ENCODE data around the gene NOB1. TPM values are rescaled to one million over a fixed set of nuclear protein-coding genes. Genes with fewer than 3 reads are reported as not detected.

NOB1 gene
- total RNA-seq (10 to 100 TPM in 4 of 5 donors, 1 to 10 TPM in 1; 4.9 to 76.4 (median 52.5) TPM), polyA plus RNA-seq (10 to 100 TPM; 36.3 to 63.1 (median 52.9) TPM)
- long read RNA-seq, donor 1, partial matches to known transcripts: 0 of 3 reads
- long read RNA-seq, donor 1, other reads (novel, unspliced or antisense): 0 of 3 reads
- long read RNA-seq, donor 2, transcript NOB1-201 (9 exons, 1,734 nt): major isoform, 10 of 12 reads
- long read RNA-seq, donor 2, partial matches to known transcripts: 0 of 12 reads
- long read RNA-seq, donor 2, other reads (novel, unspliced or antisense): 0 of 12 reads
- long read RNA-seq, donor 3, partial matches to known transcripts: 0 of 4 reads
- long read RNA-seq, donor 3, other reads (novel, unspliced or antisense): 0 of 4 reads
- long read RNA-seq, donor 4, partial matches to known transcripts: 0 of 1 reads
- long read RNA-seq, donor 4, other reads (novel, unspliced or antisense): 0 of 1 reads
- long read RNA-seq, donor 5, transcript NOB1-201 (9 exons, 1,734 nt): major isoform, 6 of 15 reads
- long read RNA-seq, donor 5, partial matches to known transcripts: 5 of 15 reads
- long read RNA-seq, donor 5, other reads (novel, unspliced or antisense): 0 of 15 reads
- long read RNA-seq, donor 6, transcript NOB1-201 (9 exons, 1,734 nt): major isoform, 31 of 33 reads
- long read RNA-seq, donor 6, partial matches to known transcripts: 0 of 33 reads
- long read RNA-seq, donor 6, other reads (novel, unspliced or antisense): 0 of 33 reads
- long read RNA-seq, donor 7, transcript NOB1-201 (9 exons, 1,734 nt): major isoform, 11 of 11 reads
- long read RNA-seq, donor 7, partial matches to known transcripts: 0 of 11 reads
- long read RNA-seq, donor 7, other reads (novel, unspliced or antisense): 0 of 11 reads
- long read RNA-seq, donor 8, transcript NOB1-201 (9 exons, 1,734 nt): major isoform, 13 of 14 reads
- long read RNA-seq, donor 8, partial matches to known transcripts: 0 of 14 reads
- long read RNA-seq, donor 8, other reads (novel, unspliced or antisense): 0 of 14 reads
- long read RNA-seq, donor 9, transcript NOB1-201 (9 exons, 1,734 nt): major isoform, 5 of 7 reads
- long read RNA-seq, donor 9, partial matches to known transcripts: 0 of 7 reads
- long read RNA-seq, donor 9, other reads (novel, unspliced or antisense): 0 of 7 reads
- long read RNA-seq, donor 10, transcript NOB1-201 (9 exons, 1,734 nt): major isoform, 5 of 5 reads
- long read RNA-seq, donor 10, partial matches to known transcripts: 0 of 5 reads
- long read RNA-seq, donor 10, other reads (novel, unspliced or antisense): 0 of 5 reads

DNA sequence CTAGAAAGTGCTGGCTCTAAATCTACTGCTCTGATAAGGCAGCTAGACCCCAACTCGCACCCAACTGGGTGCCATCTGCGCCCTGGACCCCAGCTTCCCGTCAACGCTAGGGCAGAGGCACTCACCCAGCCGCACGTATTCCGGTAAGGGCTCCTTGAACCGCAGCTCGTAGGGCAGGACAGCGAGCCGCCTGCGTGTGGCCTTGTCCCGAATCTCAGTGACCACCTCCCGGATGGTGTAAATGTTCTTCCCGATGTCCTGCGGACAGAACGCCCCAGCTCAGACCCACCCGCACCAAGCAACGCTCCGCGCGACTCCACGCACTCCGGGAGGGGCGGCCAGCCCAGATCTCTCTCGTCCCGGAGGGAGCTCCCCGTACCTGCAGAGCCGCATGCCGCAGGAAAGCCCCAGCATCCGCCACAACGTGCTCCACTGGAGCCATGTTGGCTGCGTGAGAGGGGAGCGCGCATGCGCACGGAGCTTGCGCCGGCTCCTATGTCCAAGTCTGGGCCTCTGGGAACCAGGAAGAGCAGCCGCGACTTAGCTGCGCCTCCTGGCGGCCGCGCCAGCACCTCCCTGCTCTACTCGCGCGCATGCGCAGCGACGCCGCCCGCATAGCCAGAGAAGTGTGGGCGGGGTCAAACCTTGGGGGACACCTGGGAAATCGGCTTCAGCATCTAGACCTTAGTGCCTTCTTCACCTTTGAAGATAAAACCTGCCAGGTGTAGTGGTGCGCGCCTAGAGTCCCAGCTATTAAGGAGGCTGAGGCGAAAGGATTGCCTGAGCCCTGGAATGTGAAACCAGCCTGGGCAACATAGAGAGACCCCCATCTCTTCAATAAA lies at the start of gene NOB1:
Gene NOB1, minus strand, starts transcription at position 458 of the 842 bp plus-strand sequence. Its CDS starts 16 bp downstream, at position 442.
- intact Hi-C loops (cut with DNase I; ENCODE audit: low total_unique reads): no loop called here
- no peaks in the 10 kb centered on the region for H3K9me3 ChIP-seq
- H3K27me3 ChIP-seq: no peaks in the 10 kb centered on the region
- H3K4me3 ChIP-seq: peak within 1 kb of the TSS; percentile 86 to 96 (median 91)
- DNase-seq: peak; percentile 97 to 99
- H3K4me1 ChIP-seq: peaks cover 14 to 28% (median 23%) of the 10 kb centered on the region in 4 donors
- H3K36me3 ChIP-seq: peaks cover 17 to 32% (median 29%) of the 10 kb centered on the region in 4 donors
- peak within 1 kb of the TSS; percentile 65 to 83 (median 79) for H3K27ac ChIP-seq
- WGBS, 5 donors: 0 to 3% (median 1%) methylated on average over 14 to 58 of the region's 58 CpGs
- TF ChIP-seq, protein P1, sequence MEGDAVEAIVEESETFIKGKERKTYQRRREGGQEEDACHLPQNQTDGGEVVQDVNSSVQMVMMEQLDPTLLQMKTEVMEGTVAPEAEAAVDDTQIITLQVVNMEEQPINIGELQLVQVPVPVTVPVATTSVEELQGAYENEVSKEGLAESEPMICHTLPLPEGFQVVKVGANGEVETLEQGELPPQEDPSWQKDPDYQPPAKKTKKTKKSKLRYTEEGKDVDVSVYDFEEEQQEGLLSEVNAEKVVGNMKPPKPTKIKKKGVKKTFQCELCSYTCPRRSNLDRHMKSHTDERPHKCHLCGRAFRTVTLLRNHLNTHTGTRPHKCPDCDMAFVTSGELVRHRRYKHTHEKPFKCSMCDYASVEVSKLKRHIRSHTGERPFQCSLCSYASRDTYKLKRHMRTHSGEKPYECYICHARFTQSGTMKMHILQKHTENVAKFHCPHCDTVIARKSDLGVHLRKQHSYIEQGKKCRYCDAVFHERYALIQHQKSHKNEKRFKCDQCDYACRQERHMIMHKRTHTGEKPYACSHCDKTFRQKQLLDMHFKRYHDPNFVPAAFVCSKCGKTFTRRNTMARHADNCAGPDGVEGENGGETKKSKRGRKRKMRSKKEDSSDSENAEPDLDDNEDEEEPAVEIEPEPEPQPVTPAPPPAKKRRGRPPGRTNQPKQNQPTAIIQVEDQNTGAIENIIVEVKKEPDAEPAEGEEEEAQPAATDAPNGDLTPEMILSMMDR (IDR thresholded peaks at IDR 0.05): peak in 6 of 7 experiments; percentile 86 to 100 (median 98)
- TF ChIP-seq EP300 (IDR thresholded peaks at IDR 0.05) (no peak), POLR2AphosphoS5 (IDR thresholded peaks at IDR 0.05) (peak; percentile 69 to 95 (median 76)), POLR2A (IDR thresholded peaks at IDR 0.05) (no peak)

DNA sequence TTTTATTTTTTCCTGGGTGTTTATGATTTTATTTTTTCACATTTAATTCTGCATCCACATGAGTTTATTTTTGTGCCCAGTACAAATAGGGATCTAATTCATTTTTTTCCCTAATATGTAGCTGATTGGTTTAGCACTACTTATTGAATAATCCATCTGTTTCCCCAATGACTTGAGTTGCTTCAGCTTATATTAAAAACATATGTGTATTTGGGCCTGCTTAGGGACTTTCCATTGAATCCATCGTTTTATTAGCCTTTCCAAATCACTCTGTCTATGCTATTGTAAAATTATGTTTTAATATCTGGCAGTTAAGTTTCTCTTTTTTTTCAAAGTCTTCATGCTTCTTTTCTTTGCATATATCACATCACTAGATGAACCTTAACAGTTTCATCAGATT lies 49.6 kb upstream of the NOB1 start:
- 72 to 81% (median 74%) methylated on average over 1 of the region's 1 CpG for WGBS, 5 donors
- Histone ChIP-seq H3K9me3 (no peaks in the 10 kb centered on the region), H3K27me3 (no peaks in the 10 kb centered on the region), H3K36me3 (peaks cover 9 to 78% (median 56%) of the 10 kb centered on the region in 4 donors), H3K27ac (no peak overlapping the region), H3K4me1 (no peaks in the 10 kb centered on the region), H3K4me3 (no peak overlapping the region)
- intact Hi-C loops (cut with DNase I; ENCODE audit: low total_unique reads): no loop called here
- DNase-seq: no peak
- no peak for TF ChIP-seq EP300 (IDR thresholded peaks at IDR 0.05)
- TF ChIP-seq, protein P1 (IDR thresholded peaks at IDR 0.05): no peak
- TF ChIP-seq POLR2A (IDR thresholded peaks at IDR 0.05): no peak
- no peak for TF ChIP-seq POLR2AphosphoS5 (IDR thresholded peaks at IDR 0.05)

- H3K27me3 ChIP-seq: no peaks in the 10 kb centered on the region
- no peaks in the 10 kb centered on the region for H3K9me3 ChIP-seq
- TF ChIP-seq POLR2A (IDR thresholded peaks at IDR 0.05): no peak
- TF ChIP-seq POLR2AphosphoS5 (IDR thresholded peaks at IDR 0.05): no peak
- TF ChIP-seq, protein P1 (IDR thresholded peaks at IDR 0.05): no peak
- TF ChIP-seq EP300 (IDR thresholded peaks at IDR 0.05): no peak
- peaks cover 14 to 68% (median 57%) of the 10 kb centered on the region in 4 donors for H3K36me3 ChIP-seq
- WGBS, 5 donors: 51 to 66% (median 59%) methylated on average over 11 of the region's 11 CpGs
- peak in 1 of 2 donors; percentile 55 for DNase-seq
- no peak overlapping the region for H3K27ac ChIP-seq
- no peak overlapping the region for H3K4me3 ChIP-seq
- peaks cover 0 to 11% (median 7%) of the 10 kb centered on the region in 4 donors for H3K4me1 ChIP-seq
- intact Hi-C loops (cut with DNase I; ENCODE audit: low total_unique reads): loop anchor here (5.0 kb wide), 1 partner anchor 133 kb away; no protein-coding TSS in a partner anchor
These were observed 44.9 kb upstream of the NOB1 start for GRCh38 chr16:69799611-69800031.
